HG02938 (cell line): ENCODE results near the gene ZNF74.
"Not testable (repeated sequence)": the region's sequence is repeated elsewhere in the genome, so short reads cannot be mapped to it uniquely, and the experiment has no call there.

Source experiments
- ATAC-seq: cut with Tn5 transposase; IDR thresholded peaks from one replicate; pipeline ENCODE4 v1.9.1; 2021; ENCODE audit warnings: mild to moderate bottlenecking, moderate library complexity; ENCODE audit not compliant: unreplicated experiment

The ZNF74 gene

GRCh38 chr22:20399866-20400605 lies 6.1 kb downstream of the ZNF74 start:
- no peak for ATAC-seq

DNA sequence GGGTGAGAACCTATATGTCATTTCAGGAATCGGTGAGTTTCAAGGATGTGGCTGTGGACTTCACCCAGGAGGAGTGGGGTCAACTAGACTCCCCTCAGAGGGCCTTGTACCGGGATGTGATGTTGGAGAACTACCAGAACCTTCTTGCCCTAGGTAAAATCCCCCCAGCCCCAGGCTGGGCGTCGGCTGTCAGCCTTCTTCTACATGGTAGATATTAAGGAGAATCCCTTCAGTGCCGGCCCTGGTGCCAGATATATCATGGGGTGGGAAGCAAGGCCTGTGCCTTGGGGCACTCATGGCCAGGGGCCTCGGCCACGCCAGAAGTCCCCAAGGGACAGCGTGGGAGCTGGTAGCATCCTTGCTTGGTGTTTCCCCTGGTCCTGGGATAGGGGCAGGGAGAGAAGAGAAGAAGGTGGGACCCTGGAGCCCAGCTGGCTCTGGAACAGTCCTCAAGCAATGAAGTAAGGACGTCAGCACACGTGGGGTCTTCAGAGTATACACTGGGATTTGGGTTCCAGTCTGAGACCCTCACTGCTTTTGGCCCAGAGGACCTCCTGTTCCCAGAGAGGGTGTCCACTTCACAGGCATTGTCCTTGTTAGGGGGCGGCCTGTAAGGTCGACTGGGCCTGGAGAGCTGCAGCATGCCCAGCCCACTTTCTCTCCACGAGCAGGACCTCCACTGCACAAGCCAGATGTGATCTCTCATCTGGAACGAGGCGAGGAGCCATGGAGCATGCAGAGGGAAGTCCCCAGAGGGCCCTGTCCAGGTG lies 6.8 kb downstream of the ZNF74 start:
- ATAC-seq: no peak

- no peak for ATAC-seq
Measured at GRCh38 chr22:20401376-20402014, 7.5 kb downstream of the ZNF74 start.

- no peak for ATAC-seq
Measured at GRCh38 chr22:20402960-20403778, 9.2 kb downstream of the ZNF74 start.

- no peak for ATAC-seq
Measured at GRCh38 chr22:20403779-20404140, 9.8 kb downstream of the ZNF74 start.

DNA sequence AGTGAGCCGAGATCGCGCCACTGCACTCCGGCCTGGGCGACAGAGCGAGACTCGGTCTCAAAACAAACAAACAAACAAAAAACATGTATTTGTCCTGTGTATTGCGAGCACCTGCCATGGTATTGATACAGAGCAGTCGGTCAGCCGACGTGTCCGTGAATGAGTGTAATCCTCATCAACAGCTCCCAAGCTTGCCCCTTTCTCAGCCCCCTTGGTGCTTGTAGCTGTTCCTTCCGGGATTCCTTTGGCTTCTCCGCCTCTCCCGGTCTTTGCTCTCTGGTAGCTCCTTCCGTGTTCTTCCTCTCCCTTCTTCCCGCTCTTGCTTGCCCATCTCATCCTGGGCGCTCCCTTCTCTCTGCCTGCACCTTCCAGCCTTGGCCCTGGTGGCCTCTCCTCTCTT lies 10.9 kb downstream of the ZNF74 start:
- ATAC-seq: no peak

DNA sequence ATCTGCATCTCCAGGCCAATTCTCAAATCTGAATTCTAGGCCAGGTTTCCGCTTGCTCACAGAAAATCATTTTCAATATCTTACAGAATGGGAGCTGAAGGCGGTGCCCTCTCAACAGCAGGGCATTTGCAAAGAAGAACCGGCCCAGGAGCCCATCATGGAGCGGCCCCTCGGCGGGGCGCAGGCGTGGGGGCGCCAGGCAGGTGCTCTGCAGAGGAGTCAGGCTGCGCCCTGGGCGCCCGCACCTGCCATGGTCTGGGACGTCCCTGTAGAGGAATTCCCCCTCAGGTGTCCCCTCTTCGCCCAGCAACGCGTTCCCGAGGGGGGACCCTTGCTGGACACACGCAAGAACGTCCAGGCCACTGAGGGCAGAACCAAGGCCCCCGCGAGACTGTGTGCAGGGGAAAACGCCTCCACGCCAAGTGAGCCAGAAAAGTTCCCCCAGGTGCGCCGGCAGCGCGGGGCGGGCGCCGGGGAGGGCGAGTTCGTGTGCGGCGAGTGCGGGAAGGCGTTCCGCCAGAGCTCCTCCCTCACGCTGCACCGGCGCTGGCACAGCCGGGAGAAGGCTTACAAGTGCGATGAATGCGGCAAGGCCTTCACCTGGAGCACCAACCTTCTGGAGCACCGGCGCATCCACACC lies 11.5 kb downstream of the ZNF74 start:
- no peak for ATAC-seq

DNA sequence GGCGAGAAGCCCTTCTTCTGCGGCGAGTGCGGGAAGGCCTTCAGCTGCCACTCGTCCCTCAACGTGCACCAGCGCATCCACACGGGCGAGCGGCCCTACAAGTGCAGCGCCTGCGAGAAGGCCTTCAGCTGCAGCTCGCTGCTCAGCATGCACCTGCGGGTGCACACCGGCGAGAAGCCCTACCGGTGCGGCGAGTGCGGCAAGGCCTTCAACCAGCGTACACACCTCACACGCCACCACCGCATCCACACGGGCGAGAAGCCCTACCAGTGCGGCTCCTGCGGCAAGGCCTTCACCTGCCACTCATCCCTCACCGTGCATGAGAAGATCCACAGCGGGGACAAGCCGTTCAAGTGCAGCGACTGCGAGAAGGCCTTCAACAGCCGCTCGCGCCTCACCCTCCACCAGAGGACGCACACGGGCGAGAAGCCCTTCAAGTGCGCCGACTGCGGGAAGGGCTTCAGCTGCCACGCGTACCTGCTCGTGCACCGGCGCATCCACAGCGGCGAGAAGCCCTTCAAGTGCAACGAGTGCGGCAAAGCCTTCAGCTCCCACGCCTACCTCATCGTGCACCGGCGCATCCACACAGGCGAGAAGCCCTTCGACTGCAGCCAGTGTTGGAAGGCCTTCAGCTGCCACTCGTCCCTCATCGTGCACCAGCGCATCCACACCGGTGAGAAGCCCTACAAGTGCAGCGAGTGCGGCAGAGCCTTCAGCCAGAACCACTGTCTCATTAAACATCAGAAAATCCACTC lies 12.2 kb downstream of the ZNF74 start:
- no peak for ATAC-seq

DNA sequence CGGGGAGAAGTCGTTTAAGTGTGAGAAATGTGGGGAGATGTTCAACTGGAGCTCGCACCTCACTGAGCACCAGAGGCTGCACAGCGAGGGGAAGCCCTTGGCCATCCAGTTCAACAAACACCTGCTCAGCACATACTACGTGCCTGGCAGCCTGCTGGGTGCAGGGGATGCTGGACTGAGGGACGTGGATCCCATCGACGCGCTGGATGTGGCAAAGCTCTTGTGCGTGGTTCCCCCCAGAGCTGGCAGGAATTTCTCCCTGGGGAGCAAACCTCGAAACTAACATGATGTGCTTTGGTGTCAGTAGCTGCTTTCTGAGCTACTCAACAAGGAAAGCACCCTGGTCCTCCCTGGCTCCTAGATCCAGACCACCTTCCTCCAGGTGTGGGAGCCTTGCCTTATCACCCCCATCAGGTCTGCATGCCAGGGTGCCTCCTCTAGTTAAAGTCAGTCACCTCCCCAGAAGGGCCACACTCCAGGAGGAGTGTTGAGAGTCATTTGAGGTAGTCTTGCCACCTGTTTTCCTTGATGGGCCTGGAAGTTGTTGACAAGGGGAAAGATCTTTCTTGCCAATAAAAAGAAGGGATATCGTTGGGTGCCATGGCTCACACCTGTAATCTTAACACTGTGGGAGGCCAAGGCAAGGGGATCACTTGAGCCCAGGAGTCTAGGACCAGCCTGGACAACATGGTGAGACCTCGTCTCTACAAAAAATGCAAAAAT lies 12.9 kb downstream of the ZNF74 start:
- no peak for ATAC-seq

DNA sequence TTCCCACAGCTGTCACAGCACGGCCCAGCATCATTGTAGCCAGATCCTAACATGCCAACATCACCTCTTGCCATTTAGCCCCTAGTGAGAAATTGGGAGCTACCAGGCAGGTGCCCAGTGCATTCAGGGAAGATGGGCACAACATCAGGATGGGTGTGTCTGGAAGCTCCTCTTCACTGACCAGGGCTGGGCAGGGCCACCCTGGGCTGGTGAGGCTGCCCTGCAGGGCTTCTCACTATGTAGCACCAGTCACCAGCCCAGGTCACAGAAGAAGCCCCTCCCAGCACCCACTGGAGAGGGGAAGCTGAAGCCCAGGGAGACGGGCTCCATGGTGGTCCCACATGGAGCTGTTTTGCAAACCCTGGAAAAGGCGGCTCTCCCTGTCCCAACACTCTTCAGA lies 13.9 kb downstream of the ZNF74 start:
- no peak for ATAC-seq

DNA sequence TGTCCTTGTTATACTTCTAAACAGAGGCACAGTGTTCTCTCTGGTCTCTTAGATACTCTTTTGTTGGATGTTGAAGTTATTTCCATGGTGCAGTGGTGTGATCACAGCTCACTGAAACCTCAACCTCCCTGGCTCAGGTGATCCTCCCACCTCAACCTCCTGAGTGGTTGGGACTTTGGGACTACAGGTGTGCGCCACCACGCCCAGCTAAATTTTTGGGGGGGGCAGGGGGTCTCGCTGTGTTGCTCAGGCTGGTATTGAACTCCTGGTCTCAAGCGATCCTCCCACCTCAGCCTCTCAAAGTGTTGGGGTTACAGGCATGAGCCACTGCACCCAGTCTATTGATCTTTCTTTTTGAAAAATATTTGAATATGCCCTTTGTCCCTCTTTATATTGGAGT lies 14.9 kb downstream of the ZNF74 start:
- no peak for ATAC-seq

DNA sequence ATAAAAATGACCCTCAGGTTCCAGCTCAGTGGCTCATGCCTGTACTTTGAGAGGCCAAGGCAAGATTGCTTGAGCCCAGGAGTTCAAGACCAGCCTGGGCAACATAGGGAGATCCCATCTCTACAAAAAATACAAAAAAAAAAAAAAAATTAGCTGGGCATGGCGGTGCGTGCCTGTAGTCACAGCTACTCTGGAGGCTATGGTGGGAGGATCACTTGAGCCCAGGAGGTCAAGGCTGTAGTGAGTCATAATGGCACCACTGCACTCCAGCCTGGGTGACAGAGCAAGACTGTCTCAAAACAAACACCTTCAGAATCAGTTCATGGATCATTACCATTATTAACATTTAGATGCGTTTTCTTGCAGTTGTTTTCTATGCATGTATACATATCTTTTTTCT lies 15.4 kb downstream of the ZNF74 start:
- not testable (repeated sequence) for ATAC-seq

GRCh38 chr22:20412474-20413216 lies 18.7 kb downstream of the ZNF74 start:
- no peak for ATAC-seq

DNA sequence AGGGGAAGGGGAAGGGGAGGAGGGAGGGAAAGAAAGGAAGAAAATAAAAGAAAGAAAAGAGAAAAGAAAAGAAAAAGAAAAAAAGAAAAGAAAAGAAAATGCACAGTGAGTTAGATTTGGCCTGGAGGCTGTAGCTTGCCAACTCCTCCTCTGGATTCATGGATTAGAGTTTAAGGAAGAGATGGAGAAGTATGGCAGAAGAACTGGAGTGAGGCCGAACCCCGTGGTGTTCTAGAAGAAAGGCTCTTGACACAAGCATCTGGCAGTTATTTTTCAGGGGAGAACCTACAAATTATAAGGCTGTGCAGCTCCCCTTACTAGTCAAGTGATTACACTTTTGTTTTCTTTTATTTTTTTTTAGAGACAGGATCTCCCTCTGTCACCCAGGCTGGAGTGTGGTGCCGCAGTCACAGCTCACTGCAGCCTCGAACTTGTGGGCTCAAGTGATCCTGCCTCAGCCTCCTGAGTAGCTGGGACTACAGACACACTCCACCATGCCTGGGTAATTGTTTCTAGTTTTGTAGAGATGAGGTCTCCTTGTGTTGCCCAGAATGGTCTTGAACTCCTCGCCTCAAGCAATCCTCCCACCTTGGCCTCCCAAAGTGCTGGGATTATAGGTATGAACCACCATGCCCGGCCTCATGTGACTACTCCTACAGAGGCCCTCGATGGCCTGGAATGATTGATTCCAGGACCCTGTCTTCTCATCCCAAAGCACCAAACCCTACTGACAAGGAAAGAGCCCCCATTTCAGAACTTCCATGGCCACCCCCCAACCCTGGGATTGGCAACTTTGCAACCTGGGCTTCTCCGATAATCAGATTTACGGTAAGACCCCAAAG lies 19.5 kb downstream of the ZNF74 start:
- no peak for ATAC-seq

DNA sequence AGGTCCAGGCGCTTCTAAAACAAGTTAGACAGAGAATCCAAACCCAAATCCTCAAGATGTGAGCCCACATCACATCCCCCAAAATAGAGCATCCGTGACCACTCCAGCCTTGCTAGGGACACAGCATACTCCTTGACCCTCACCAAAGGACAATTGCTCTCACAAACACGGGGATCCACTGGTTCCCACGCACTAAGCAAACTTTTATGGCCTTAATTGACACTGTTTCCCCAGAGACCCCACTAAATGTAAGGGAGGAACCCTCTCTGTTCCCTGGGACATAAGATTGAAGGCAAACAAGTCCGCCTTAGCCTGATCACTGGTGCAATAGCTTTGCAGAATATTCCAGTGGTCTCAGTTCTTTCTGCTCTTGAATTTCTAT lies 20.1 kb downstream of the ZNF74 start:
- ATAC-seq: no peak

GRCh38 chr22:20414450-20414849 lies 20.5 kb downstream of the ZNF74 start:
- ATAC-seq: no peak

DNA sequence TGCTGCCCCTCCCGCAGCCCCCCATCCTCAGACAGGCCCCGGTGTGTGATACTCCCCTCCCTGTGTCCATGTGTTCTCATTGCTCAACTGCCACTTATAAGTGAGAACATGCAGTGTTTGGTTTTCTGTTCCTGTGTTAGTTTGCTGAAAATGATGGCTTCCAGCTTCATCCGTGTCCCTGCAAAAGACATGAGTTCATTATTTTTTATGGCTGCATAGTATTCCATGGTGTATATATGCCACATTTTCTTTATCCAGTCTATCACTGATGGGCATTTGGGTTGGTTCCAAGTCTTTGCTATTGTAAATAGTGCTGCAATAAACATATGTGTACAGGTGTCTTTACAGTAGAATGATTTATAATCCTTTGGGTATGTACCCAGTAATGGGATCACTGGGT lies 21.3 kb downstream of the ZNF74 start:
- not testable (repeated sequence) for ATAC-seq

DNA sequence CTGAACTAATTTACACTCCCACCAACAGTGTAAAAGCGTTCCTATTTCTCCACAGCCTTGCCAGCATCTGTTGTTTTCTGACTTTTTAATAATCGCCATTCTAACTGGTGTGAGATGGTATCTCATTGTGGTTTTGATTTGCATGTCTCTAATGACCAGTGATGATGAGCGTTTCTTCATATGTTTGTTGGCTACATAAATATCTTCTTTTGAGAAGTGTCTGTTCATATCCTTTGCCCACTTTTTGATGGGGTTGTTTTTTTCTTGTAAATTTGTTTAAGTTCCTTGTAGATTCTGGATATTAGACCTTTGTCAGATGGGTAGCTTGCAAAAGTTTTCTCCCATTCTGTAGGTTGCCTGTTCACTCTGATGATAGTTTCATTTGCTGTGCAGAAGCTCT lies 21.7 kb downstream of the ZNF74 start:
- ATAC-seq: not testable (repeated sequence)
